SK-N-SH treated with all-trans-retinoic acid at 6 μM for 48 hours (cell line): ENCODE measurements around the gene ELMO1.

Experiments
- ATAC-seq: fragments of 200-7000 bp; cut with Tn5 transposase; 3 replicates; pipeline ENCODE4 v1.9.1; 2020; ENCODE audit warnings: mild to moderate bottlenecking, moderate library complexity
- ARNTL ChIP-seq: fragments of 450-650 bp; formaldehyde crosslinking; IDR thresholded peaks from 2 replicates; pipeline ENCODE4 v1.5.0; 2020; ENCODE audit warnings: low read depth, mild to moderate bottlenecking, moderate library complexity, borderline replicate concordance
- BACH2 ChIP-seq: fragments of 250-450 bp; sonication (Bioruptor Pico); IDR thresholded peaks from 2 replicates; pipeline ENCODE4 v1.9.0; 2021; ENCODE audit warnings: mild to moderate bottlenecking, borderline replicate concordance
- CREB5 ChIP-seq: fragments of 250-450 bp; sonication (Bioruptor Pico); IDR thresholded peaks from 2 replicates; pipeline ENCODE4 v1.5.1; 2020; ENCODE audit warnings: low read depth, mild to moderate bottlenecking, moderate library complexity
- CSDC2 ChIP-seq: fragments of 250-450 bp; sonication (Bioruptor Pico); IDR thresholded peaks from 2 replicates; pipeline ENCODE4 v1.5.0; 2020; ENCODE audit warnings: mild to moderate bottlenecking, moderate library complexity
- CSRNP3 ChIP-seq: fragments of 250-450 bp; sonication (Bioruptor Pico); IDR thresholded peaks from 2 replicates; pipeline ENCODE4 v1.5.1; 2021; ENCODE audit warnings: mild to moderate bottlenecking, moderate library complexity
- ESRRG ChIP-seq: fragments of 250-450 bp; sonication (Bioruptor Pico); IDR thresholded peaks from 2 replicates; pipeline ENCODE4 v1.6.1; 2021; ENCODE audit warnings: mild to moderate bottlenecking
- GLIS3 ChIP-seq: fragments of 250-450 bp; sonication (Bioruptor Pico); IDR thresholded peaks from 2 replicates; pipeline ENCODE4 v1.5.0; 2020; ENCODE audit warnings: mild to moderate bottlenecking, moderate library complexity
- ISL1 ChIP-seq: fragments of 250-450 bp; sonication (Bioruptor Pico); IDR thresholded peaks from 2 replicates; pipeline ENCODE4 v2.1.2; 2022; ENCODE audit warnings: mild to moderate bottlenecking, moderate library complexity
- OSR1 ChIP-seq: fragments of 250-450 bp; sonication (Bioruptor Pico); IDR thresholded peaks from 2 replicates; pipeline ENCODE4 v1.8.0; 2022; ENCODE audit warnings: moderate library complexity, mild to moderate bottlenecking, inconsistent platforms
- PATZ1 ChIP-seq: fragments of 250-450 bp; sonication (Bioruptor Pico); IDR thresholded peaks from 2 replicates; pipeline ENCODE4 v1.8.0; 2020; ENCODE audit warnings: mild to moderate bottlenecking, moderate library complexity, borderline replicate concordance
- POU6F1 ChIP-seq: fragments of 250-450 bp; sonication (Bioruptor Pico); IDR thresholded peaks from 2 replicates; pipeline ENCODE4 v1.8.0; 2021; ENCODE audit warnings: low read depth, mild to moderate bottlenecking, moderate library complexity, borderline replicate concordance
- PPARA ChIP-seq: fragments of 250-450 bp; sonication (Bioruptor Pico); IDR thresholded peaks from 2 replicates; pipeline ENCODE4 v1.5.0; 2020; ENCODE audit warnings: mild to moderate bottlenecking, borderline replicate concordance
- RARB ChIP-seq: fragments of 250-450 bp; sonication (Bioruptor Pico); IDR thresholded peaks from 2 replicates; pipeline ENCODE4 v1.8.0; 2021; ENCODE audit warnings: mild to moderate bottlenecking, moderate library complexity
- SNAI2 ChIP-seq: fragments of 250-450 bp; sonication (Bioruptor Pico); IDR thresholded peaks from 2 replicates; pipeline ENCODE4 v1.5.0; 2020; ENCODE audit warnings: mild to moderate bottlenecking, moderate library complexity
- TCF4 ChIP-seq: fragments of 250-450 bp; sonication (Bioruptor Pico); IDR thresholded peaks from 2 replicates; pipeline ENCODE4 v1.8.0; 2021; ENCODE audit warnings: mild to moderate bottlenecking, moderate library complexity, borderline replicate concordance
- TOX ChIP-seq: fragments of 250-450 bp; sonication (Bioruptor Pico); IDR thresholded peaks from 2 replicates; pipeline ENCODE4 v1.8.0; 2021; ENCODE audit warnings: mild to moderate bottlenecking, moderate library complexity, borderline replicate concordance
- TSHZ2 ChIP-seq: fragments of 250-450 bp; sonication (Bioruptor Pico); IDR thresholded peaks from 2 replicates; pipeline ENCODE4 v1.5.0; 2020; ENCODE audit warnings: mild to moderate bottlenecking, moderate library complexity
- ZFP30 ChIP-seq: fragments of 450-650 bp; formaldehyde crosslinking; IDR thresholded peaks from 2 replicates; pipeline ENCODE4 v1.5.0; 2022; ENCODE audit warnings: mild to moderate bottlenecking, moderate library complexity
- ZNF565 ChIP-seq: fragments of 450-650 bp; formaldehyde crosslinking; conservative IDR thresholded peaks from 2 replicates; pipeline ENCODE4 v1.5.0; 2020; ENCODE audit warnings: low read depth, mild to moderate bottlenecking, moderate library complexity
- ZNF70 ChIP-seq: fragments of 450-650 bp; formaldehyde crosslinking; IDR thresholded peaks from 2 replicates; pipeline ENCODE4 v1.5.0; 2020; ENCODE audit warnings: mild to moderate bottlenecking, moderate library complexity
- ZNF8 ChIP-seq: fragments of 450-650 bp; formaldehyde crosslinking; IDR thresholded peaks from 2 replicates; pipeline ENCODE4 v1.5.0; 2020; ENCODE audit warnings: mild to moderate bottlenecking, moderate library complexity

The ELMO1 gene

GRCh38 chr7:36821617-36822016 is 627.0 kb downstream of the ELMO1 start:
- no peak for ATAC-seq
- TF ChIP-seq CSDC2, result no peak
- no peak for TF ChIP-seq TOX (CRISPR knock-in tag)
- TF ChIP-seq ISL1 (CRISPR knock-in tag), result no peak
- no peak for TF ChIP-seq RARB (CRISPR knock-in tag)
- no peak for TF ChIP-seq ZNF70 (CRISPR knock-in tag)
- no peak for TF ChIP-seq ZNF565 (CRISPR knock-in tag)
- TF ChIP-seq PPARA (CRISPR knock-in tag), result no peak
- no peak for TF ChIP-seq BACH2
- no peak for TF ChIP-seq ZFP30
- no peak for TF ChIP-seq SNAI2
- no peak for TF ChIP-seq ESRRG (CRISPR knock-in tag)
- TF ChIP-seq CSRNP3 (CRISPR knock-in tag), result no peak
- no peak for TF ChIP-seq ZNF8 (CRISPR knock-in tag)
- no peak for TF ChIP-seq TSHZ2 (CRISPR knock-in tag)
- no peak for TF ChIP-seq CREB5 (CRISPR knock-in tag)
- TF ChIP-seq POU6F1, result no peak
- TF ChIP-seq ARNTL (CRISPR knock-in tag), result no peak
- TF ChIP-seq OSR1 (CRISPR knock-in tag), result no peak
- TF ChIP-seq TCF4 (CRISPR knock-in tag), result no peak

- no peak for ATAC-seq
- 0 out of 2 replicates have a peak, but pooled peaks have one; percentile 15 for TF ChIP-seq ISL1 (CRISPR knock-in tag)
- no peak for TF ChIP-seq TOX (CRISPR knock-in tag)
- TF ChIP-seq, all 23 proteins: peak for 1
Measured at GRCh38 chr7:36820527-36821170, 628.0 kb downstream of the ELMO1 start.

GRCh38 chr7:36819639-36820038 is 629.0 kb downstream of the ELMO1 start:
- no peak for ATAC-seq
- no peak for TF ChIP-seq ZNF8 (CRISPR knock-in tag)
- no peak for TF ChIP-seq GLIS3 (CRISPR knock-in tag)
- TF ChIP-seq PATZ1, result no peak
- no peak for TF ChIP-seq TCF4 (CRISPR knock-in tag)
- no peak for TF ChIP-seq TOX (CRISPR knock-in tag)
- no peak for TF ChIP-seq PPARA (CRISPR knock-in tag)
- TF ChIP-seq ZFP30, result no peak
- no peak for TF ChIP-seq ESRRG (CRISPR knock-in tag)
- TF ChIP-seq ZNF565 (CRISPR knock-in tag), result no peak
- no peak for TF ChIP-seq SNAI2
- TF ChIP-seq BACH2, result no peak
- no peak for TF ChIP-seq CSRNP3 (CRISPR knock-in tag)
- TF ChIP-seq OSR1 (CRISPR knock-in tag), result no peak
- no peak for TF ChIP-seq ISL1 (CRISPR knock-in tag)
- TF ChIP-seq CREB5 (CRISPR knock-in tag), result no peak
- no peak for TF ChIP-seq RARB (CRISPR knock-in tag)
